ENCODE data around the gene VPS9D1. TPM values are rescaled to one million over a fixed set of nuclear protein-coding genes. Genes with fewer than 3 reads are reported as not detected.
"Not testable (repeated sequence)": the region's sequence is repeated elsewhere in the genome, so short reads cannot be mapped to it uniquely, and the experiment has no call there.

Gene VPS9D1
- total RNA-seq, 4 donors from 2014 or later: 4.4 to 10.1 (median 7.3) TPM

- Histone ChIP-seq H3K36me3 (peaks cover 0 to 55% of the 10 kb centered on the region in 2 donors), H3K4me1 (peaks cover 3 to 23% (median 8%) of the 10 kb centered on the region in 3 donors), H3K27me3 (no peaks in the 10 kb centered on the region), H3K9me3 (no peaks in the 10 kb centered on the region), H3K27ac (no peak overlapping the region), H3K4me3 (no peak overlapping the region)
- WGBS, 2 donors (ENCODE audit: low coverage in 1 of 2): 82 to 90% methylated on average over 8 to 10 of the region's 16 CpGs
- TF ChIP-seq EP300 (IDR thresholded peaks at IDR 0.05) (no peak), POLR2AphosphoS5 (IDR thresholded peaks at IDR 0.05) (no peak), POLR2A (IDR thresholded peaks at IDR 0.05) (no peak), CTCF (IDR thresholded peaks at IDR 0.05) (no peak)
- ATAC-seq: no peak
These were observed 30.3 kb downstream of the VPS9D1 start for GRCh38 chr16:89690392-89690901.

- ATAC-seq, H3K27me3 ChIP-seq, H3K4me3 ChIP-seq, H3K9me3 ChIP-seq, H3K27ac ChIP-seq: not testable (repeated sequence)
- 85 to 100% methylated on average over 2 to 3 of the region's 4 CpGs for WGBS, 2 donors (ENCODE audit: low coverage in 1 of 2)
- H3K36me3 ChIP-seq: peaks cover 0 to 46% of the 10 kb centered on the region in 2 donors
- H3K4me1 ChIP-seq: peaks cover 3 to 23% (median 8%) of the 10 kb centered on the region in 3 donors
These were observed 31.1 kb downstream of the VPS9D1 start for GRCh38 chr16:89689621-89690020.

- ATAC-seq: no peak
- H3K4me1 ChIP-seq: peaks cover 3 to 23% (median 8%) of the 10 kb centered on the region in 3 donors
- H3K27ac ChIP-seq: no peak overlapping the region
- H3K4me3 ChIP-seq: no peak overlapping the region
- 90 to 96% methylated on average over 9 to 12 of the region's 13 CpGs for WGBS, 2 donors (ENCODE audit: low coverage in 1 of 2)
- TF ChIP-seq CTCF (IDR thresholded peaks at IDR 0.05) (no peak), EP300 (IDR thresholded peaks at IDR 0.05) (no peak), POLR2AphosphoS5 (IDR thresholded peaks at IDR 0.05) (no peak), POLR2A (IDR thresholded peaks at IDR 0.05) (no peak)
- no peaks in the 10 kb centered on the region for H3K27me3 ChIP-seq
- H3K9me3 ChIP-seq: no peaks in the 10 kb centered on the region
- peaks cover 0 to 42% of the 10 kb centered on the region in 2 donors for H3K36me3 ChIP-seq
These were observed 31.6 kb downstream of the VPS9D1 start for GRCh38 chr16:89689142-89689541.

- no peaks in the 10 kb centered on the region for H3K27me3 ChIP-seq
- H3K4me1 ChIP-seq: peaks cover 3 to 23% (median 8%) of the 10 kb centered on the region in 3 donors
- no peaks in the 10 kb centered on the region for H3K9me3 ChIP-seq
- H3K36me3 ChIP-seq: peaks cover 0 to 34% of the 10 kb centered on the region in 2 donors
- 92% methylated on average over 2 of the region's 5 CpGs; no CpG with 5 or more reads in 1 of the 2 donors for WGBS, 2 donors (ENCODE audit: low coverage in 1 of 2)
- H3K27ac ChIP-seq: no peak overlapping the region
- no peak overlapping the region for H3K4me3 ChIP-seq
- TF ChIP-seq POLR2AphosphoS5 (IDR thresholded peaks at IDR 0.05) (no peak), EP300 (IDR thresholded peaks at IDR 0.05) (no peak), CTCF (IDR thresholded peaks at IDR 0.05) (no peak), POLR2A (IDR thresholded peaks at IDR 0.05) (no peak)
- no peak for ATAC-seq
These were observed 32.3 kb downstream of the VPS9D1 start for GRCh38 chr16:89688395-89688794.

GRCh38 chr16:89687092-89687940 is 33.4 kb downstream of the VPS9D1 start:
- no peak for TF ChIP-seq POLR2A (IDR thresholded peaks at IDR 0.05)
- TF ChIP-seq CTCF (IDR thresholded peaks at IDR 0.05): no peak
- no peak for TF ChIP-seq EP300 (IDR thresholded peaks at IDR 0.05)
- no peak for TF ChIP-seq POLR2AphosphoS5 (IDR thresholded peaks at IDR 0.05)
- Histone ChIP-seq H3K27ac (peak overlapping the region; percentile 19 to 92 (median 91)), H3K36me3 (peaks cover 0 to 23% of the 10 kb centered on the region in 2 donors), H3K27me3 (no peaks in the 10 kb centered on the region), H3K4me1 (peaks cover 3 to 23% (median 8%) of the 10 kb centered on the region in 3 donors), H3K9me3 (no peaks in the 10 kb centered on the region), H3K4me3 (peak overlapping the region; percentile 69 to 90)
- no peak for ATAC-seq
- WGBS, 2 donors (ENCODE audit: low coverage in 1 of 2): 19 to 37% methylated on average over 7 to 18 of the region's 42 CpGs

All from gastroesophageal sphincter (tissue), 4 donors.